A549 treated with Mapracorat at 1 μM for 4 hours (cell line): ENCODE results near the gene PGS1. TPM values are rescaled to one million over a fixed set of nuclear protein-coding genes. Genes with fewer than 3 reads are reported as not detected.

Experiments
- total RNA-seq: library from RNA; stranded (reverse); fragments of 200-300 nt; extraction: Qiagen RNA extraction; gene quantifications from 5 replicates; pipeline ENCODE4 v1.2.3, GENCODE V29; 2022

Gene PGS1, protein sequence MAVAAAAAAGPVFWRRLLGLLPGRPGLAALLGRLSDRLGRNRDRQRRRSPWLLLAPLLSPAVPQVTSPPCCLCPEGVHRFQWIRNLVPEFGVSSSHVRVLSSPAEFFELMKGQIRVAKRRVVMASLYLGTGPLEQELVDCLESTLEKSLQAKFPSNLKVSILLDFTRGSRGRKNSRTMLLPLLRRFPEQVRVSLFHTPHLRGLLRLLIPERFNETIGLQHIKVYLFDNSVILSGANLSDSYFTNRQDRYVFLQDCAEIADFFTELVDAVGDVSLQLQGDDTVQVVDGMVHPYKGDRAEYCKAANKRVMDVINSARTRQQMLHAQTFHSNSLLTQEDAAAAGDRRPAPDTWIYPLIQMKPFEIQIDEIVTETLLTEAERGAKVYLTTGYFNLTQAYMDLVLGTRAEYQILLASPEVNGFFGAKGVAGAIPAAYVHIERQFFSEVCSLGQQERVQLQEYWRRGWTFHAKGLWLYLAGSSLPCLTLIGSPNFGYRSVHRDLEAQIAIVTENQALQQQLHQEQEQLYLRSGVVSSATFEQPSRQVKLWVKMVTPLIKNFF
- total RNA-seq: 19.8 to 27.1 TPM (median 25.0 TPM) in 5 replicates

GRCh38 chr17:78378225-78379130 lies at the start of gene PGS1:
PGS1 (plus strand) TSS chr17:78378649; CDS start chr17:78378666, 17 bp downstream.

DNA sequence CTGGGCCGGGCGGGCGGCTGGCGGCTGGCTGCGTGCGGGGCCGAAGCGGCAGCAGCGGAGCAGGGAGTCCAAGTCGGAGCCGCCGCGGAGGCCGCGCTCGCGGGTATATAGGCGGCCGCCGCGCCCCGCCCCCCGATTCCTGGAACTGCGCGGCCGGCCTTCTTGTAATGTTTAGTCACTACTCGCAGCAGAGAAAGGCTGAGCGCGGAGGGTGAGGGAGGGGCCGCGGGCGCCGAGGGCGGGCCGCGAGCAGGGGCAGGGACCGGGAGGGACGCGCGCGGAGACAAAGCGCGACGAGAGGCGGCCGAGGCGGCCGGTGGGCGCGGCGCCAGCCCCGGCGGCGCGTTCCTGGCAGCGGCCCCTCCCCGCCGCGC lies 18.5 kb upstream of the PGS1 start, which contains the start of gene SOCS3:
Gene SOCS3 (minus strand): TSS at position 81 of the 374 bp plus-strand sequence. CDS start 982 bp downstream, outside the sequence.

Other genes with a start within 250 kb of the PGS1 start
- gene TMC6, start 249.9 kb upstream of the PGS1 start, total RNA-seq: 6.9 to 15.2 TPM (median 14.3 TPM) in 5 replicates
- gene TMC8, start 247.9 kb upstream of the PGS1 start, total RNA-seq: 0.16 to 0.27 TPM (median 0.26 TPM) in 5 replicates
- gene C17orf99, start 232.3 kb upstream of the PGS1 start, total RNA-seq: not detected in 5 replicates
- gene SYNGR2, start 210.1 kb upstream of the PGS1 start, total RNA-seq: 129 to 217 TPM (median 195 TPM) in 5 replicates
- 219 to 248 TPM (median 237 TPM) in 5 replicates for gene TK1, start 191.6 kb upstream of the PGS1 start, total RNA-seq
- gene AFMID, start 191.3 kb upstream of the PGS1 start, total RNA-seq: 36.3 to 49.5 TPM (median 38.7 TPM) in 5 replicates
- gene BIRC5, start 164.4 kb upstream of the PGS1 start, total RNA-seq: 102 to 105 TPM (median 103 TPM) in 5 replicates
- not detected in 5 replicates for gene TMEM235, start 147.0 kb upstream of the PGS1 start, total RNA-seq
- 27.6 to 43.3 TPM (median 36.9 TPM) in 5 replicates for gene SOCS3, start 18.6 kb upstream of the PGS1 start, total RNA-seq
- gene DNAH17, start 198.7 kb downstream of the PGS1 start, total RNA-seq: 0.80 to 1.2 TPM (median 0.98 TPM) in 5 replicates